Effector memory CD4-positive, alpha-beta T cell (primary cell): ENCODE results near the gene HOXC9.
A peak's percentile ranks its signal among the peaks of the same experiment; 100 is the strongest.

Experiments used
- DNase-seq, 3 donors: peaks; one replicate each; pipeline ENCODE4 v3.0.0-alpha.2; 2020
- H3K27ac ChIP-seq: 2 replicates; pipeline ENCODE4 v1.7.0; 2013; ENCODE audit warnings: mild to moderate bottlenecking, low read length, moderate library complexity; ENCODE audit not compliant: insufficient read depth, poor library complexity, severe bottlenecking
- H3K27me3 ChIP-seq: replicated peaks from 2 replicates; pipeline ENCODE4 v1.7.0; 2013; ENCODE audit warnings: mild to moderate bottlenecking, low read length; ENCODE audit not compliant: insufficient read depth, control insufficient read depth, poor library complexity, severe bottlenecking
- H3K36me3 ChIP-seq: 2 replicates; pipeline ENCODE4 v1.7.0; 2013; ENCODE audit warnings: mild to moderate bottlenecking, low read length, moderate library complexity; ENCODE audit not compliant: control insufficient read depth, insufficient read depth
- H3K4me1 ChIP-seq: 2 replicates; pipeline ENCODE4 v1.7.0; 2013; ENCODE audit warnings: low read length, mild to moderate bottlenecking; ENCODE audit not compliant: control insufficient read depth, insufficient read depth, poor library complexity, severe bottlenecking
- H3K4me3 ChIP-seq: 2 replicates; pipeline ENCODE4 v1.7.0; 2013; ENCODE audit warnings: low read length, low read depth, mild to moderate bottlenecking; ENCODE audit not compliant: insufficient read depth, poor library complexity, severe bottlenecking
- H3K9me3 ChIP-seq: 2 replicates; pipeline ENCODE4 v1.7.0; 2013; ENCODE audit warnings: mild to moderate bottlenecking, low read length, moderate library complexity; ENCODE audit not compliant: control insufficient read depth

The HOXC9 gene

GRCh38 chr12:54030889-54031471 is 31.0 kb downstream of the HOXC9 start:
- Histone ChIP-seq H3K36me3 (no peaks in the 10 kb centered on the region), H3K27ac (no peak overlapping the region), H3K27me3 (peaks cover 91% of the 10 kb centered on the region), H3K4me1 (peaks cover 20% of the 10 kb centered on the region), H3K4me3 (no peak overlapping the region), H3K9me3 (peaks cover 12% of the 10 kb centered on the region)
- no peak for DNase-seq

- no peaks in the 10 kb centered on the region for H3K36me3 ChIP-seq
- peaks cover 12% of the 10 kb centered on the region for H3K9me3 ChIP-seq
- no peak overlapping the region for H3K4me3 ChIP-seq
- H3K4me1 ChIP-seq, result peaks cover 20% of the 10 kb centered on the region
- no peak for DNase-seq
- H3K27me3 ChIP-seq, result peaks cover 91% of the 10 kb centered on the region
- H3K27ac ChIP-seq, result no peak overlapping the region
Observed at GRCh38 chr12:54031480-54031879, 31.5 kb downstream of the HOXC9 start.

GRCh38 chr12:54032086-54032619 is 32.2 kb downstream of the HOXC9 start:
- H3K4me3 ChIP-seq, result no peak overlapping the region
- peaks cover 20% of the 10 kb centered on the region for H3K4me1 ChIP-seq
- H3K27me3 ChIP-seq, result peaks cover 86% of the 10 kb centered on the region
- no peaks in the 10 kb centered on the region for H3K36me3 ChIP-seq
- DNase-seq, result no peak
- no peak overlapping the region for H3K27ac ChIP-seq
- peaks cover 12% of the 10 kb centered on the region for H3K9me3 ChIP-seq

GRCh38 chr12:54032627-54033100 is 32.7 kb downstream of the HOXC9 start, which contains the start of gene HOXC5:
Gene HOXC5 (plus strand): TSS chr12:54033050. CDS start chr12:54033123, 73 bp downstream.
- peaks cover 20% of the 10 kb centered on the region for H3K4me1 ChIP-seq
- DNase-seq, result peak; percentile 23 to 26 (median 24)
- H3K4me3 ChIP-seq, result no peak within 1 kb of the TSS
- peaks cover 12% of the 10 kb centered on the region for H3K9me3 ChIP-seq
- H3K36me3 ChIP-seq, result no peaks in the 10 kb centered on the region
- H3K27ac ChIP-seq, result no peak within 1 kb of the TSS
- peaks cover 81% of the 10 kb centered on the region for H3K27me3 ChIP-seq

- Histone ChIP-seq H3K4me3 (no peak overlapping the region), H3K36me3 (no peaks in the 10 kb centered on the region), H3K27ac (no peak overlapping the region), H3K4me1 (peaks cover 20% of the 10 kb centered on the region), H3K9me3 (peaks cover 12% of the 10 kb centered on the region), H3K27me3 (peaks cover 83% of the 10 kb centered on the region)
- no peak for DNase-seq
Observed at GRCh38 chr12:54033106-54033979, 33.4 kb downstream of the HOXC9 start.

- peak overlapping the region; percentile 6 for H3K4me3 ChIP-seq
Observed at GRCh38 chr12:54033980-54034784, 34.2 kb downstream of the HOXC9 start.

GRCh38 chr12:54034785-54035310 is 34.9 kb downstream of the HOXC9 start:
- Histone ChIP-seq H3K4me3 (no peak overlapping the region), H3K4me1 (peaks cover 14% of the 10 kb centered on the region), H3K27ac (no peak overlapping the region), H3K36me3 (no peaks in the 10 kb centered on the region), H3K27me3 (peaks cover 76% of the 10 kb centered on the region), H3K9me3 (peaks cover 12% of the 10 kb centered on the region)
- DNase-seq, result no peak

More at GRCh38 chr12:54033980-54034784, 34.2 kb downstream of the HOXC9 start:
- no peak for DNase-seq
- H3K36me3 ChIP-seq, result no peaks in the 10 kb centered on the region
- H3K4me1 ChIP-seq, result peaks cover 18% of the 10 kb centered on the region
- H3K27me3 ChIP-seq, result peaks cover 75% of the 10 kb centered on the region
- H3K27ac ChIP-seq, result no peak overlapping the region
- peaks cover 12% of the 10 kb centered on the region for H3K9me3 ChIP-seq

- peaks cover 75% of the 10 kb centered on the region for H3K27me3 ChIP-seq
- H3K4me1 ChIP-seq, result peaks cover 13% of the 10 kb centered on the region
- no peak overlapping the region for H3K4me3 ChIP-seq
- no peaks in the 10 kb centered on the region for H3K36me3 ChIP-seq
- DNase-seq, result no peak
- H3K27ac ChIP-seq, result no peak overlapping the region
- peaks cover 12% of the 10 kb centered on the region for H3K9me3 ChIP-seq
Observed at GRCh38 chr12:54035568-54036264, 35.8 kb downstream of the HOXC9 start.
